RCC 7860 (cell line): ENCODE measurements around the gene CADPS2.

Experiments
- DNase-seq: peaks from one replicate; pipeline ENCODE4 v3.0.0-alpha.2; 2015; ENCODE audit warnings: low spot score
- FAIRE-seq: peaks from 2 replicates; lab custom pipeline; 2012; peaks lifted over from hg19 to GRCh38; lab: Jason Lieb, UNC

CADPS2 gene

GRCh38 chr7:122412441-122412840, 473.8 kb downstream of the CADPS2 start:
- FAIRE-seq, result no peak
- no peak for DNase-seq

GRCh38 chr7:122407195-122407594, 479.1 kb downstream of the CADPS2 start:
- no peak for FAIRE-seq
- no peak for DNase-seq

- DNase-seq, result no peak
- no peak for FAIRE-seq
Observed at GRCh38 chr7:122403113-122403512, 483.1 kb downstream of the CADPS2 start.

- FAIRE-seq (no peak), DNase-seq (no peak)
Observed at GRCh38 chr7:122402235-122402634, 484.0 kb downstream of the CADPS2 start.

DNA sequence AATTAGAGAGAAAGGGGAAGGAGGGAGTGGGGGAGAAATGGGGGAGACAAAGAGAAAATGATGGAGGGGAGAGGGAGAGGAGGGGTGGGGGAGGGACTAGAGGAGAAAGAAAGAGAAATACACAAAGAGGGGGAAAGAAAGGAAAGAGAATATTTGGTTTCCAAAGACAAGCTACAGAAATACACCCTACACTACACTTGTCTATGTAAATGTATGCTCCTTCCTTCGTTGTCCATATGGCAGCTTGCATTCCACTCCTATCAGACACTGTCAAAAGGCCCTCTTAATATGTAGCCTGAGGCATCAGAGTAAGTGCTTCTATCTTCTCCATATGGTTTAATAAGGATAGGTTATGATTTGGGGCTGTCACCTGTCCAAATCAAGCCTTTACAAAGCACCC, 488.9 kb downstream of the CADPS2 start:
- FAIRE-seq (no peak), DNase-seq (no peak)

DNA sequence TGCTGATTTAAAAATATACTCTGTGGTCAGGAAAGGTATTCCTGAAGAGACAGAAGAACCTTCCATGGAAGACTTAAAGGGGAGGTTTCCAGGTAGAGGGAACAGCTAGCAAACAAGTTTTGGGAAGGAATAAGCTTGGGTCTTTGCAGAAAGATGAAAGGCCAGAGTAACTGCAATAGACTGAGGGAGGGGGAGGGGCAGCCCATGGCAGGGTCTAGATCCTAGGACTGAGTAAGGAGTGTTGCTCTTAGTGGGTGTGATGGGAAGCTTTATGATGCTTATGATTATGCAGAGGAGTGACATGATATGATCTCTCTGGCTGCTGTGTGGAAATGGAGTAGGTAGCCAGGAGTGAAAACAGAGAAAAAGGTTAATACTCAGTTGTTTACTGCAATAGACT, 491.7 kb downstream of the CADPS2 start:
- FAIRE-seq (no peak), DNase-seq (no peak)

GRCh38 chr7:122384528-122384927, 501.7 kb downstream of the CADPS2 start:
- DNase-seq (no peak), FAIRE-seq (no peak)

DNA sequence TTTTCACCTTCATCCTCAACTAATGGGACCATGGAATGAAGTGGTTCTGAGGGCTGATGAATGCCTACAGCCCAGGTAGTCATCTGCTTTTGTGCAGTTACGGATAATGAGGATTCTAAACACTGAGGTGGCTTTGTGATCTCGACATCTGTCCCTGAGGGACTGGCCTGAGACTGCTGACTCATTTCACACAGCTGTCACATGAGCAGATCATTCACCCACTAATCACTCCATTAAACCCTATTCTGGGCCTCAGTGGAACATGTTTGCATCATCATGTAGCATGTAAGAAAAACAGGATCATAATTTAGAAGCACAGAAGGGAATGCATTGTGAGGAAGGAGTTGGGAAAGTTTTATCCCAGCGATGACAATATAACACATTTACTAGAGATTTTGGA, 502.3 kb downstream of the CADPS2 start:
- FAIRE-seq (no peak), DNase-seq (no peak)

- no peak for FAIRE-seq
- DNase-seq, result no peak
Observed at GRCh38 chr7:122380992-122381391, 505.3 kb downstream of the CADPS2 start.

DNA sequence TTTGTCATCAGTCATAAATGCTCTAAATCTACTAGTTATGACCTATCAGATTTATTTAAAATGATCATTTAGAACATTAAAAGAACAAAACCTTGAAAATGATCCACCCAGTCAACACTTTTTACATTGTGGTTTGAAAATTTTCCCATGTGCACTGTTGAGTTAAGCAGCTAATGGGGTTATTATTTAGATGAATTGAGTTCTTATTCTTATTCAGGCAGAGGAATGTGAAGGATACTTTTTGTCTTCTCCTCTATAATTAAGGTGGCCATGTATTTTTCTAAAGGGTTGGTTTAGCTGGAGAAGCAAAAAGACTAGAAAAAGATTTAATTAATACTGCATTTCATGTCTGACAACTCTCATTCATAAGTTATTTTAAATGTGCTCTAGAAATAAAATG, 506.8 kb downstream of the CADPS2 start:
- DNase-seq (no peak), FAIRE-seq (no peak)

- no peak for DNase-seq
- FAIRE-seq, result no peak
Observed at GRCh38 chr7:122369756-122370155, 516.5 kb downstream of the CADPS2 start.

DNA sequence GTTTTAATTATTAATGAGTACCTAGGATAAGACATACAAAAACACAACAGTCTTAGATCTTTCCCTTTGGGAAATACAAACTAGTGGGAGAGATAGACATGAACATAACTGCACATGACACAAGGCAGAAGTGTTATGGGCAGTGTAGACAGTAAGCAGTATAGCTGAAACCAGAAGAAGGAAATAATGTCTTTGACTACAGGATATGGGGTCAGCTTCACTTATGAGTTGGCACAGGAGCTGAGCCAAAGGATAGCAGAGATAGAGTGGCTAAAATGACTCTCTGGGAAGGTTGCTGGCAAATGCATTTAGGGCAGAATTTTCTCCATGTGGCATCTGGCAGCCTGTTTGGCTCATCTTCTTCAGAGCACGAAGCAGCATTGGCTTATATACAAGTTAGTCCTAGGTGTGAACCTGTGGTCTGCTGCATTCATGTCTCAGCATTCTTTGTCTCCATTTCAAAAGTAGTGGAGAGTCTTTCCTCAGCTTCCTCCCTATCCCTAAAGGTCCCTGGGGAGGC, 521.4 kb downstream of the CADPS2 start:
- DNase-seq (no peak), FAIRE-seq (no peak)

DNA sequence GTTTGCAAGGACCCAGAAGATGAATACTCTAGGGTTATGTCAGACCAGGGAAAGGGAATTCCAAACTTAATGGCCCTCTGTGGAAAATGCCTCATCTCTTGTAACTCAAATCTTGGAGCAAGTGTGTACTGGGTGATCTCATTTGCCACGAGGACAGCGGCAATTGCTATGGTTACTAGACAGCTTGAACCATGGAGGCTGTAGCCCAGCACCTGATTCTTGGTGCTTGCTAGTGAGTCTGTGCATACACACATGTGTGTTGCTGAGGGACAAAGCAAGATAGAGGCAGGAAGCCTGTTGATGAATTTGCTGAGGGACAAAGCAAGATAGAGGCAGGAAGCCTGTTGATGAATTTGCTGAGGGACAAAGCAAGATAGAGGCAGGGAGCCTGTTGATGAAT, 523.1 kb downstream of the CADPS2 start:
- DNase-seq (no peak), FAIRE-seq (no peak)

DNA sequence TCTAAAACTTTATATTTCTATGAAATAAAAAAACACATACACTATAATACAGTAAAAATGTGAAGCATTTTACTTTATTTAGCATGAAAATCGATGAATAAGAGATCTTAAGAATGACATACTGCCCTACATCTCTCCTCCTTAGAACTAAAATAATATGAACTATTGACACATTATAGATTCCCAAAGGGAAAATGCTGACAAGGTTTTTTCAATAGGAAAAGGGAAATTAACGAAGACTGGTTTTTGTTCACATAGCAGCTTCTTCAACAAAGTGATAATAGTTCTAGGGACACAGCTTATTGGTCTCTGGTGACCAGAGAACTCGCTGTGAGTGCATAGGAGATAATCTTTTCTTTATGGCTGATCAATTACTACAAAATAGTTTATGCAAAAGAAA, 523.8 kb downstream of the CADPS2 start:
- no peak for DNase-seq

DNA sequence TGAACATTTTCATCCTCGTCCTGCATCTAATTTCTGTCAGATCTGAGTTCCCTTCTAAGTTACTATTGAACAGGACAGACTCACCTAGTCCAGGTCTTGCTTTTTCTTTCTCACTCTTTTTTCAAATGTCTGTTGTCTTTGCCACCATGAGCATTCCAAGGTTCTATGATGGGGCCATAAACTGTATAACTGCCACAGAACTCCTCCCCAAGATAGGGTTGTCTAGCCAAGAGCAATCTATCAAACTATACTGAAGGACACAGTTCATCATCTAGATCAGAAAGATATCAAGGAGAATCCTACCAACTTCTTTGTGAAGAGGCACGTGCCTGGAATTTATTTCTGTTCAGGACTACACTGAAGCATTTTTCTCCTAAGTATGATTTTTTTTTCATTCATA, 531.6 kb downstream of the CADPS2 start:
- DNase-seq, result no peak
- no peak for FAIRE-seq

More for the DNA sequence above, 523.8 kb downstream of the CADPS2 start:
- no peak for FAIRE-seq

DNA sequence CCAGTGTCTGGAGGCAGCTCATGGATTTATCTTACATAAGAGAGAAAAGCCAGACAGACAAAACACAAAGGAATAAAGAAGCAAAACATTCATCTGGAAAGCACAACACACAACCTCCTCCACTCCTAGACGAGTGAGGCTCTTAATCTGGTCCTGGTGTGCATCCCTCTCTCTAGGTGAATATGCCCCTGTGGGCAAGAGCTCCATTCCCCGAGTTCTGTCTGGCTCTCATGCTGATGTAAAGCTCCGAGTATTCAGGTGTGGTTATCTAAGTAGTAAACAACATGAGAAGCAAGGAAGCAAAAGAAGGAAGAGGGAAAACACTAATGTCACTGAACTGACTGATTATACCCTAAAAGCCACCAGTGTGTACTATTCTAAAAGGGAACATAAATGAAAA, 533.8 kb downstream of the CADPS2 start:
- DNase-seq, result no peak
- FAIRE-seq, result no peak

- FAIRE-seq (no peak), DNase-seq (no peak)
Observed at GRCh38 chr7:122350701-122351100, 535.6 kb downstream of the CADPS2 start.

DNA sequence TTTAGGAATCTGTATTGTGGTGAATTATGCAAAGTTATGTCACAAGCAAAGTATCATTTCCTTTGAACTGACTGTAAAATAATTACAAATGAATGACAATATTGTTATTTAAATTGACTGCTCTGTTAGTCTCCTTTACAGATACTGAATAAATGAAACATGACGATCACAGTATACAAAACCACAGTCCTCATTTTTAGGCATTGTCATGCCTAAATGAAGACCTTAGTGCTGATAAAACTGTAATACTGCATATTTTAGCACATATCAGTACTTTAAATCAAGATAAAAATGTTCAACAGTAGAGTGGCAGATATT, 542.0 kb downstream of the CADPS2 start:
- no peak for FAIRE-seq

DNA sequence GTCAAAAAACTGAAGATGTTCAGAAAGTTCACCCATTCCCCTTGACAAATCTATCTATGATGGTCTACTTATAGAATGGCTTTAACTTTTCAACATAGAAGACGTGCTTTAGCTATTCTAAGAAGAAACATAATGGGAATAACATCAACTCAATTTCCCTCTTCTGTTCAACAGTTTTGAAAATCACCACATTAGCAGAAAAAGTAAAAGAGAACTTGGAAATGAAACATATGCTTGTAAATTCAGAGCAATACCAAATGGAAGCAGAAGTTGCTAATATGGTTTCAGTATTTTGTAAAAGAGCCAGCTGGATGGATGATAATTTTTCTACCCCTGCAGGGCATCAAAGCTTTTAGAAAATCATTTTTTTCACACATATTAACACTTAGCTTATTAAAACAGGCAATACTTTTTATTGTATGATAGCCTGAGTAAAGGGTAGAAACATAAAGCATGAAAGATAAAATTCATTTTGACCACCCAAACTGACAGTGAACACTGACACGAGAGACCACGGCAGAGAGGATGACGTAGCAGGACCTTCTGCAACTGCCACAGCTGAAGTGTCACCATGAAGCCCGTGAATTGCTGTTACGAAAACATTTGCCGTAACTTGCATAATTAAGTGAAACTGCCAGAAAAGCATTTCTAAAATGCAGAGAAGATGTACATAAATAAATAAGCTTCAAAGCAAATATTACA, 542.5 kb downstream of the CADPS2 start:
- FAIRE-seq (no peak), DNase-seq (no peak)

More for the DNA sequence above, 542.0 kb downstream of the CADPS2 start:
- DNase-seq, result no peak

DNA sequence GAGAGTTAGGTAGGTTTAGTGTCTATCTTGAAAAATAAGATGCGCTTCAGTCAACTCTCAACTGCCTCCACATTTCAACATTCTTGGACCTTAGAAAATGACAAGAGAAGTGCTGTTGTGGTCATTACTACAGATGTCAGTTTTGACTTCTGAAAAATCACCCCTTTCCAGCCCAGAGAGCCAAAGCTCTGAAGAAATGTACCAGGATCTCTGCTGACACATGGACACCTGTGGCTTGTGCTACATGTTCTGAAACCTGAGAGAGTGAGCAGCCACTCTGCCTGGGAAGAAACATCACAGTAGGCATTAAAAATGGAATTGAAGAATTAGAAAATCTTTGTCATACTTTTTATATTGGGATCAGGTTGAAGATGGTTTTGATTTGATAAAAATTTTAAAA, 545.8 kb downstream of the CADPS2 start:
- DNase-seq (no peak), FAIRE-seq (no peak)

- no peak for FAIRE-seq
- DNase-seq, result no peak
Observed at GRCh38 chr7:122339145-122339904, 546.9 kb downstream of the CADPS2 start.

DNA sequence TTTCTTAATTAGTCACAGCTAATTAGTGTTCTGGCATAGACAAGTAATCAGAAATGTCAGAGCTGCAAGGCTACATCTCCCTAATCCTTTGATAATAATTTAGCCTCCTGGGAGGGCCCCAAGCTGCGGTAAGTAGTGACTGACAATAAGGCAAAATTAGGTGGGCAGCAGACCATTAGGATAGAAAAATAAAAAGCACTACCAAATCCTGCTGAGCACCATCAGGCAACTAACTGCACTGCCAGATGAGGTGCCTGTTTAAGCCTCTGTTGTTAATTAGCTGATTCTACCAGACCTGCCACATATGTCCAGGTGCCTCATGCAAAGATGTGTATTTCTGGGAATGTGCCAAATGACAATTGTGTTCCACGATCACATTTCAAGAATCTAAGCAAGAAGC, 549.2 kb downstream of the CADPS2 start:
- no peak for FAIRE-seq
- DNase-seq, result no peak
